Tibial artery (tissue), 4 donors: Measurements from ENCODE around the gene CTNNA2.

Source experiments
- DNase-seq, 2 donors: peaks; one replicate each; pipeline ENCODE4 v3.0.0-alpha.2; 2019
- H3K27ac ChIP-seq, 2 donors: fragments of 200-600 bp; sonication (generic) in 1 of 2; 1 replicate in 1 of 2; 2 replicates in 1 of 2; pipeline ENCODE4 v1.5.1; 2018 to 2019; ENCODE audit warnings: mild to moderate bottlenecking in 1 of 2
- H3K27me3 ChIP-seq, 2 donors: fragments of 200-600 bp; sonication (generic) in 1 of 2; one replicate each; pipeline versions ENCODE4 v1.5.1 to v1.6.0; 2016 to 2019
- H3K36me3 ChIP-seq, 3 donors: fragments of 200-600 bp; sonication (generic) in 2 of 3; one replicate each; pipeline ENCODE4 v1.5.1; 2016 to 2019; ENCODE audit warnings: mild to moderate bottlenecking in 2 of 3
- H3K4me1 ChIP-seq, 4 donors: fragments of 200-600 bp; sonication (generic) in 2 of 4; 1 replicate in 3 of 4; 2 replicates in 1 of 4; pipeline ENCODE4 v1.5.1; 2016 to 2019
- H3K4me3 ChIP-seq, 2 donors: fragments of 200-600 bp; sonication (generic) in 1 of 2; 1 replicate in 1 of 2; 2 replicates in 1 of 2; pipeline ENCODE4 v1.5.1; 2018 to 2019; ENCODE audit warnings: mild to moderate bottlenecking in 2 of 2
- H3K9me3 ChIP-seq, 3 donors: fragments of 200-600 bp; sonication (generic) in 1 of 3; one replicate each; pipeline ENCODE4 v1.5.1; 2016 to 2019
- CTCF ChIP-seq, 2 experiments: fragments of 200-600 bp in 1 of 2; fragments of 450-650 bp in 1 of 2; IDR thresholded peaks; one replicate each; pipeline ENCODE4 v1.5.1; 2017 to 2019; ENCODE audit warnings: antibody characterized with exemption in 2 of 2, mild to moderate bottlenecking in 1 of 2, moderate library complexity in 1 of 2
- intact Hi-C: fragments of 100-400 bp; cut with DNase I; formaldehyde crosslinking; loops from one replicate; pipeline ENCODE4 v1.15.0; 2023; ENCODE audit warnings: low total_unique reads

CTNNA2 gene

GRCh38 chr2:80238692-80239469 lies 726.0 kb downstream of the CTNNA2 start:
- no peak for DNase-seq
- intact Hi-C loops = no loop called here
- Histone ChIP-seq H3K27ac (no peak overlapping the region), H3K4me1 (no peaks in the 10 kb centered on the region), H3K4me3 (no peak overlapping the region), H3K36me3 (no peaks in the 10 kb centered on the region), H3K27me3 (no peaks in the 10 kb centered on the region), H3K9me3 (no peaks in the 10 kb centered on the region)
- peak in 1 of 2 experiments; percentile 29 for TF ChIP-seq CTCF (IDR thresholded peaks at IDR 0.05)

- intact Hi-C loops = no loop called here
- no peak for TF ChIP-seq CTCF (IDR thresholded peaks at IDR 0.05)
- no peaks in the 10 kb centered on the region for H3K36me3 ChIP-seq
- no peaks in the 10 kb centered on the region for H3K9me3 ChIP-seq
- H3K4me1 ChIP-seq = no peaks in the 10 kb centered on the region
- no peak overlapping the region for H3K4me3 ChIP-seq
- no peak for DNase-seq
- H3K27me3 ChIP-seq = no peaks in the 10 kb centered on the region
- no peak overlapping the region for H3K27ac ChIP-seq
Measured at GRCh38 chr2:80242355-80242910, 729.6 kb downstream of the CTNNA2 start.

- no peaks in the 10 kb centered on the region for H3K36me3 ChIP-seq
- intact Hi-C loops = no loop called here
- no peak overlapping the region for H3K27ac ChIP-seq
- H3K4me1 ChIP-seq = no peaks in the 10 kb centered on the region
- no peak for TF ChIP-seq CTCF (IDR thresholded peaks at IDR 0.05)
- no peak for DNase-seq
- no peaks in the 10 kb centered on the region for H3K9me3 ChIP-seq
- H3K4me3 ChIP-seq = no peak overlapping the region
- H3K27me3 ChIP-seq = no peaks in the 10 kb centered on the region
Measured at GRCh38 chr2:80244905-80245584, 732.2 kb downstream of the CTNNA2 start.

- DNase-seq = no peak
Measured at GRCh38 chr2:80246534-80246933, 733.7 kb downstream of the CTNNA2 start.

GRCh38 chr2:80247339-80247738 lies 734.5 kb downstream of the CTNNA2 start:
- TF ChIP-seq CTCF (IDR thresholded peaks at IDR 0.05) = no peak
- Histone ChIP-seq H3K27ac (no peak overlapping the region), H3K36me3 (no peaks in the 10 kb centered on the region), H3K4me3 (no peak overlapping the region), H3K4me1 (no peaks in the 10 kb centered on the region), H3K27me3 (no peaks in the 10 kb centered on the region), H3K9me3 (no peaks in the 10 kb centered on the region)
- DNase-seq = no peak
- intact Hi-C loops = no loop called here

More at GRCh38 chr2:80246534-80246933, 733.7 kb downstream of the CTNNA2 start:
- intact Hi-C loops = no loop called here
- no peak for TF ChIP-seq CTCF (IDR thresholded peaks at IDR 0.05)
- Histone ChIP-seq H3K27ac (no peak overlapping the region), H3K4me3 (no peak overlapping the region), H3K4me1 (no peaks in the 10 kb centered on the region), H3K36me3 (no peaks in the 10 kb centered on the region), H3K27me3 (no peaks in the 10 kb centered on the region), H3K9me3 (no peaks in the 10 kb centered on the region)
